GM18498 (cell line): ENCODE data around the gene MAPKAP1.

Experiments used
- ATAC-seq: cut with Tn5 transposase; IDR thresholded peaks from one replicate; pipeline ENCODE4 v1.9.1; 2021; ENCODE audit warnings: mild to moderate bottlenecking, moderate library complexity; ENCODE audit not compliant: unreplicated experiment

The MAPKAP1 gene

GRCh38 chr9:125492719-125493118 is 214.3 kb downstream of the MAPKAP1 start:
- ATAC-seq: no peak

GRCh38 chr9:125487842-125488241 is 219.2 kb downstream of the MAPKAP1 start:
- no peak for ATAC-seq

- no peak for ATAC-seq
Observed at GRCh38 chr9:125486576-125486975, 220.4 kb downstream of the MAPKAP1 start.

- no peak for ATAC-seq
Observed at GRCh38 chr9:125486152-125486508, 220.9 kb downstream of the MAPKAP1 start.

GRCh38 chr9:125485471-125486151 is 221.4 kb downstream of the MAPKAP1 start:
- no peak for ATAC-seq

- ATAC-seq: no peak
Observed at GRCh38 chr9:125484350-125485282, 222.4 kb downstream of the MAPKAP1 start.

GRCh38 chr9:125483697-125484096 is 223.3 kb downstream of the MAPKAP1 start:
- no peak for ATAC-seq

GRCh38 chr9:125479846-125480615 is 227.0 kb downstream of the MAPKAP1 start:
- no peak for ATAC-seq

- ATAC-seq: no peak
Observed at GRCh38 chr9:125477089-125477544, 229.9 kb downstream of the MAPKAP1 start.

GRCh38 chr9:125476645-125477044 is 230.4 kb downstream of the MAPKAP1 start:
- ATAC-seq: no peak

GRCh38 chr9:125475385-125475784 is 231.6 kb downstream of the MAPKAP1 start:
- ATAC-seq: no peak

- no peak for ATAC-seq
Observed at GRCh38 chr9:125472926-125473701, 233.9 kb downstream of the MAPKAP1 start.

GRCh38 chr9:125472562-125472925 is 234.5 kb downstream of the MAPKAP1 start:
- no peak for ATAC-seq

- no peak for ATAC-seq
Observed at GRCh38 chr9:125470767-125471580, 236.0 kb downstream of the MAPKAP1 start.

GRCh38 chr9:125470189-125470588 is 236.8 kb downstream of the MAPKAP1 start:
- no peak for ATAC-seq

- no peak for ATAC-seq
Observed at GRCh38 chr9:125468646-125469045, 238.4 kb downstream of the MAPKAP1 start.

- no peak for ATAC-seq
Observed at GRCh38 chr9:125467116-125467740, 239.8 kb downstream of the MAPKAP1 start.

- ATAC-seq: no peak
Observed at GRCh38 chr9:125466411-125466810, 240.6 kb downstream of the MAPKAP1 start.
